Panc1 (cell line): ENCODE data around the gene MACO1. TPM values are rescaled to one million over a fixed set of nuclear protein-coding genes. Genes with fewer than 3 reads are reported as not detected.

Source experiments
- ATAC-seq: fragments of 200-7000 bp; cut with Tn5 transposase; 2 replicates; pipeline ENCODE4 v1.9.1; 2020; ENCODE audit warnings: mild to moderate bottlenecking, moderate library complexity
- BruUV-seq: library from RNA; stranded (reverse); fragments of 400-500 nt; replicated peaks from 2 replicates; lab custom pipeline; 2021; lab: Mats Ljungman, UMichigan
- CTCF ChIA-PET: fragments of 300-600 bp; sonication (Branson Sonifier 250); formaldehyde crosslinking; loops from one replicate; lab custom pipeline; 2022; ENCODE audit warnings: antibody characterized with exemption; lab: Charles Lee
- POLR2A ChIA-PET: fragments of 300-600 bp; sonication (Branson Sonifier 250); formaldehyde crosslinking; loops from one replicate; lab custom pipeline; 2022; ENCODE audit warnings: antibody characterized with exemption; lab: Charles Lee
- DNase-seq: peaks from one replicate; pipeline ENCODE4 v3.0.0-alpha.2; 2010; ENCODE audit warnings: low read depth, low spot score
- H3K27ac ChIP-seq: 2 replicates; pipeline ENCODE4 v1.5.1; 2011; ENCODE audit warnings: mild to moderate bottlenecking, low read length, inconsistent platforms
- H3K27me3 ChIP-seq: fragments of 200-500 bp; sonication (Bioruptor generic); 2 replicates; pipeline ENCODE4 v1.6.0; 2014; ENCODE audit warnings: low read length, inconsistent platforms; ENCODE audit not compliant: control insufficient read depth, insufficient read depth
- H3K36me3 ChIP-seq: fragments of 200-500 bp; sonication (Bioruptor generic); 2 replicates; pipeline ENCODE4 v1.5.1; 2014; ENCODE audit warnings: inconsistent platforms, mild to moderate bottlenecking, low read length, moderate library complexity; ENCODE audit not compliant: control insufficient read depth, insufficient read depth
- H3K4me1 ChIP-seq: 2 replicates; pipeline ENCODE4 v1.5.1; 2011; ENCODE audit warnings: inconsistent platforms, mild to moderate bottlenecking, low read length, moderate library complexity; ENCODE audit not compliant: control insufficient read depth, insufficient read depth
- H3K4me3 ChIP-seq, 2 experiments: 2 replicates each; pipeline ENCODE4 v1.5.1; 2011 to 2012; ENCODE audit warnings: low read depth in 2 of 2, low read length in 2 of 2, mild to moderate bottlenecking in 2 of 2, inconsistent platforms in 1 of 2, moderate library complexity in 1 of 2
- H3K9me3 ChIP-seq: fragments of 200-500 bp; sonication (Bioruptor generic); 2 replicates; pipeline ENCODE4 v1.5.1; 2014; ENCODE audit warnings: low read depth, mild to moderate bottlenecking, inconsistent platforms, low read length, moderate library complexity; ENCODE audit not compliant: control insufficient read depth, insufficient read depth
- CTCF ChIP-seq: fragments of 450-650 bp; IDR thresholded peaks from 2 replicates; pipeline ENCODE4 v1.5.1; 2017; ENCODE audit warnings: mild to moderate bottlenecking
- POLR2AphosphoS5 ChIP-seq: IDR thresholded peaks from 2 replicates; pipeline ENCODE4 v1.6.1; 2012; ENCODE audit warnings: mild to moderate bottlenecking, low read depth, low read length, moderate library complexity
- REST ChIP-seq, 2 experiments: IDR thresholded peaks; 2 replicates each; pipeline ENCODE4 v1.6.1; 2011 to 2012; ENCODE audit warnings: low read depth in 2 of 2, control low read depth in 1 of 2, low read length in 1 of 2, mild to moderate bottlenecking in 1 of 2, moderate library complexity in 1 of 2; ENCODE audit not compliant: insufficient read depth in 1 of 2
- SIN3A ChIP-seq: IDR thresholded peaks from 2 replicates; pipeline ENCODE4 v1.6.1; 2012; ENCODE audit warnings: low read depth, mild to moderate bottlenecking, low read length, moderate library complexity, borderline replicate concordance; ENCODE audit not compliant: insufficient read depth
- TCF7L2 ChIP-seq: IDR thresholded peaks from 2 replicates; pipeline ENCODE4 v1.6.1; 2011; ENCODE audit warnings: mild to moderate bottlenecking, low read depth, low read length, inconsistent platforms
- in situ Hi-C: cut with HindIII; loops from 2 replicates; pipeline ENCODE4 v1.10.0; 2016; ENCODE audit warnings: low sequenced_read_pairs, low pct_unique_long_range_greater_than_20kb
- intact Hi-C: fragments of 100-400 bp; cut with micrococcal nuclease; formaldehyde crosslinking; loops from one replicate; pipeline ENCODE4 v1.10.0; 2022; ENCODE audit not compliant: unreplicated experiment
- total RNA-seq: library from RNA; stranded (reverse); gene quantifications from one replicate; pipeline ENCODE4 v1.2.1, GENCODE V29; 2021; ENCODE audit not compliant: unreplicated experiment

Gene MACO1
- total RNA-seq, 1 experiment from 2014 or later: 16.5 TPM

DNA sequence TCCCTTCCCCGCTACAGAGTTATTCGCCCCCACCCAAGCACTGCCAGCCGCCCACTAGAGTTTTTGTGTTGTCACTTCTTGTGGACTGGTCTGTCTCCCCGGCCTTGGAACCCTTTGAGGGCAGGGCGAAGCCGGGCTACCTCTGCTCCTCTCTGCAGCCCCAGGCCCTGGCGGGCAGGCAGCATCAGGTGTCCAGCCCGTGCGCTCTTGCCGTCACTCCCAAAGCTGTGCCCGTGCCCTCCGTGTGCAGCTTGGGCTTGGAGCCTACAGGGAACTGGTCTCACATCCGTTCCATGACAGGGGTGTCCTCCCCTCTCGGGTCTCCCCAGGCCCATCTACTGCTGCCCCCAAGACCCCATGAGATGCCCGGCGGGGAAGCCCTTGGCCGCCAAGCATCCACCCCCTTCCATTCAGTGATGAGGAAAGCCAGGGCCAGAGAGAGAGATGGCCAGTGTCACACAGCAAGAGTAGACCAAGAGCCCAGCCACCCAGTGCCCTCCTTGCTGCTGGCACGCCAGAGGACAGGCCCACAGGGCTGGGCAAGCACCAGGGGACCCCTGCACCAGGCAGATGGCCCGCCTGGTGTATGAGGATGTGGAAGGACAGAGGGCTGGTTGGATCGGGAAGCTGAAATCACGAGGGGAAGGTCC, 97.4 kb downstream of the MACO1 start:
- ChIA-PET POLR2A (no interaction called here), CTCF (no interaction called here)
- intact Hi-C loops (no loop called here), in situ Hi-C loops (no loop called here)
- ATAC-seq: no peak
- Histone ChIP-seq H3K9me3 (no peaks in the 10 kb centered on the region), H3K4me3 (no peak overlapping the region), H3K4me1 (no peaks in the 10 kb centered on the region; the same call in 1 of the 2 replicates), H3K27me3 (no peaks in the 10 kb centered on the region), H3K36me3 (no peaks in the 10 kb centered on the region), H3K27ac (no peak overlapping the region)
- no peak for DNase-seq
- TF ChIP-seq TCF7L2 (no peak), POLR2AphosphoS5 (no peak), REST (IDR thresholded peaks at IDR 0.05; ENCODE audit: insufficient read depth in 1 of 2, low read depth in 2 of 2, low read length in 1 of 2) (no peak), SIN3A (no peak), CTCF (no peak)
- BruUV-seq: no TSS peak

DNA sequence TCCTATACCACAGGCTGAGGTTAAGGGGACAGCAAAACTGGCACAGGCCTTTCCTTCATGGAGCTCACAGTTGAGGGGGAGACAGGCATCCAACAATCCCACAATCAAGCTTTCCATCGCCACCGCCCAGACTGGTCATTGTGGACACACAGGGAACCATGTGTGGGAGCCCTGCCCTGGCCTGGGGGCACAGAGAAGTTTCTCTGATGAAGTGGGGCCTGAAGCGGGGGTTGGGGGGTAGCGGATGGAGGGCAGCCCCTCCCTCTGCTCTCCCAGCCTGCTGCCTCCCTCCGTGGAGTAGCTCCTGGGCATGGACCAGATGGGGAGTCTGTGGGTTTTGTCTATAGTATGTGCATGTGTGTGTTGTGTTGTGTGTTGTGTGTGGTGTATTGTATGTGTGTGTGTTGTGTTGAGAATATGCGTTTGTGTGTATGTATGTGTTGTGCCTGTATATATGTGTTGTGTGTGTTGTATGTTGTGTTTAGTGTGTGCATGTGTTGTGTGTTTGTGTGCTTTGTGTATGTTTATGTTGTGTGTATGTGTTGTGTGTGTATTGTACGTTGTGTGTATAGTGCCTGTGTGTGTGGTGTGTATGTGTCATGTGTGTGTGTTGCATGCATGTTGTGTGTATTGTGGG, 98.3 kb downstream of the MACO1 start:
- H3K4me1 ChIP-seq: no peaks in the 10 kb centered on the region; the same call in 1 of the 2 replicates
- no peaks in the 10 kb centered on the region for H3K27me3 ChIP-seq
- in situ Hi-C loops (no loop called here), intact Hi-C loops (no loop called here)
- DNase-seq (no peak), ATAC-seq (no peak)
- no peaks in the 10 kb centered on the region for H3K9me3 ChIP-seq
- H3K36me3 ChIP-seq: no peaks in the 10 kb centered on the region
- POLR2A ChIA-PET: no interaction called here
- no peak overlapping the region for H3K4me3 ChIP-seq
- no TSS peak for BruUV-seq
- H3K27ac ChIP-seq: no peak overlapping the region
- no peak for TF ChIP-seq SIN3A
- no peak for TF ChIP-seq REST (IDR thresholded peaks at IDR 0.05; ENCODE audit: insufficient read depth in 1 of 2, low read depth in 2 of 2, low read length in 1 of 2)
- no peak for TF ChIP-seq POLR2AphosphoS5
- TF ChIP-seq CTCF: no peak
- no peak for TF ChIP-seq TCF7L2
- CTCF ChIA-PET: no interaction called here
